ENCODE results near the gene FRY.

FRY gene

DNA sequence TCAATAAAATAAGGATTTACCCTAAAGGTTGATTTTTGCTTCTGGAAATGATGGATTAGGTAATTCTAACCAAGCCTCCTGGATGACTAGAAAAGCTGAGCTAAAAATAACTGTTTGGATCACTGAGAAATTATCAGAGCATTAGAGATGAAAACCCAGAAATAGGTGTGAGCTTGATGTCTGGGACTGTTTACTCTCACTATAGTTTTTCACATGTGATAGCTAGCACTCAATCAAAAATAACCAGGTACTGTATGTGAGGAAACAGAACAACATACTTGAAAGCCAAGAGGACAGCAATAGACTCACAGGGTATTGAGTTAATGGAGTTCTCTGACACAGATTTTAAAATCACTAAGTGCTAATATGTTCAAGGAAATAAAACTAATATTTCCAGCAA, 274.1 kb downstream of the FRY start:
- Histone ChIP-seq H3K9ac (ENCODE audit: low read length in 5 of 5) (no peak overlapping the region), H3K27me3 (ENCODE audit: control insufficient read depth in 5 of 5, insufficient read depth in 4 of 5, low read length in 5 of 5) (peaks cover 0 to 4% (median 0%) of the 10 kb centered on the region in 5 donors), H3K9me3 (ENCODE audit: control insufficient read depth in 5 of 5, low read length in 5 of 5) (no peaks in the 10 kb centered on the region), H3K4me1 (ENCODE audit: control insufficient read depth in 5 of 5, insufficient read depth in 5 of 5, low read length in 5 of 5) (peaks cover 0 to 8% (median 4%) of the 10 kb centered on the region in 5 donors), H3K27ac (ENCODE audit: low read depth, low read length) (no peak overlapping the region), H3K36me3 (ENCODE audit: control insufficient read depth in 5 of 5, insufficient read depth in 5 of 5, low read length in 5 of 5) (no peaks in the 10 kb centered on the region), H3K4me3 (ENCODE audit: low read depth in 1 of 5, low read length in 5 of 5) (no peak overlapping the region)

- peak overlapping the region in 3 of 5 donors; percentile 6 to 23 (median 10) for H3K9ac ChIP-seq (ENCODE audit: low read length in 5 of 5)
Measured at GRCh38 chr13:32309312-32310133, 277.9 kb downstream of the FRY start.

GRCh38 chr13:32310134-32310706, 278.6 kb downstream of the FRY start:
- no peaks in the 10 kb centered on the region for H3K9me3 ChIP-seq (ENCODE audit: control insufficient read depth in 5 of 5, low read length in 5 of 5)
- peak overlapping the region; percentile 43 to 58 (median 50) for H3K4me3 ChIP-seq (ENCODE audit: low read depth in 1 of 5, low read length in 5 of 5)
- peaks cover 0 to 14% (median 13%) of the 10 kb centered on the region in 5 donors for H3K4me1 ChIP-seq (ENCODE audit: control insufficient read depth in 5 of 5, insufficient read depth in 5 of 5, low read length in 5 of 5)
- no peak overlapping the region for H3K27ac ChIP-seq (ENCODE audit: low read depth, low read length)
- peak overlapping the region in 3 of 5 donors; percentile 6 to 23 (median 10) for H3K9ac ChIP-seq (ENCODE audit: low read length in 5 of 5)
- H3K36me3 ChIP-seq (ENCODE audit: control insufficient read depth in 5 of 5, insufficient read depth in 5 of 5, low read length in 5 of 5) = no peaks in the 10 kb centered on the region
- H3K27me3 ChIP-seq (ENCODE audit: control insufficient read depth in 5 of 5, insufficient read depth in 4 of 5, low read length in 5 of 5) = no peaks in the 10 kb centered on the region

More at GRCh38 chr13:32309312-32310133, 277.9 kb downstream of the FRY start:
- H3K4me1 ChIP-seq (ENCODE audit: control insufficient read depth in 5 of 5, insufficient read depth in 5 of 5, low read length in 5 of 5) = peaks cover 0 to 8% (median 6%) of the 10 kb centered on the region in 5 donors
- H3K27ac ChIP-seq (ENCODE audit: low read depth, low read length) = no peak overlapping the region
- H3K9me3 ChIP-seq (ENCODE audit: control insufficient read depth in 5 of 5, low read length in 5 of 5) = no peaks in the 10 kb centered on the region
- peak overlapping the region; percentile 43 to 58 (median 50) for H3K4me3 ChIP-seq (ENCODE audit: low read depth in 1 of 5, low read length in 5 of 5)
- H3K36me3 ChIP-seq (ENCODE audit: control insufficient read depth in 5 of 5, insufficient read depth in 5 of 5, low read length in 5 of 5) = no peaks in the 10 kb centered on the region
- no peaks in the 10 kb centered on the region for H3K27me3 ChIP-seq (ENCODE audit: control insufficient read depth in 5 of 5, insufficient read depth in 4 of 5, low read length in 5 of 5)

DNA sequence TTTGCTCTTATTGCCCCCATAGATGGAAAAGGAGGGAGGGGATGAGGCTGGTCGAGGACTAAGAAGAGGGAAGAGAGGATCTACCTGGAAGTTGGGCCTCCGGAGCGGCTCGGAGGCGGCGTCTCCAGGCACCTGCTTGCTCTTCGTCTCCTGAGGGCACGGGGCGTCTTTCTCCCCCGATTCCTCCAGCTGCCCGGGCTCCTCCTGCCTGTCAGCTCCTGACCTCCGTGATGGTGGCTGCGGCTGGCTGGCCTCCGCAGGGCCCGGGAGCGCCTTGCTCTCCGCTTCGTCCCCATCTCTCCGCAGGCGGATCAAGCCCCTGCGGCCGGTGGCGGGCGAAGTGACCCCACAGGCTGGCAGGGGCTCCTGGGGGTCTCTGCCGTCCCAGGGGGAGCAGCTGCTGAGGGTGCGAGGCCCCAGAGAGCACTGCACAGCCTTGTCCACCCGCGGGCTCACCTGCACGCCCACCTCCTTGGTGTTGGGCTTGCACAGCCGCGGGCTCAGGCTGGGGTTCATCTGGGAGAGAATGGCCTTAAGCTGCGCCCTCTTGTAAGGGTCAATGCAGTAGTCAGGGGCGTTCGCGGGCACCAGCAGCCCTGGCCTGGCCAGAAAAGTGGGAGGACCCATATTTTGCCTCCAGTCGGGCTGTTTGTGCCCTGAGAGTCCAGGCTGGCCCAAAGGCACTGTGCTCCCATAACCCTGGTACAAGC, 279.8 kb downstream of the FRY start:
- no peak overlapping the region for H3K4me3 ChIP-seq (ENCODE audit: low read depth in 1 of 5, low read length in 5 of 5)

GRCh38 chr13:32314271-32315237, 283.0 kb downstream of the FRY start:
- Histone ChIP-seq H3K4me1 (ENCODE audit: control insufficient read depth in 5 of 5, insufficient read depth in 5 of 5, low read length in 5 of 5) (peaks cover 0 to 24% (median 16%) of the 10 kb centered on the region in 5 donors), H3K36me3 (ENCODE audit: control insufficient read depth in 5 of 5, insufficient read depth in 5 of 5, low read length in 5 of 5) (no peaks in the 10 kb centered on the region), H3K4me3 (ENCODE audit: low read depth in 1 of 5, low read length in 5 of 5) (peak overlapping the region; percentile 87 to 96 (median 90)), H3K27me3 (ENCODE audit: control insufficient read depth in 5 of 5, insufficient read depth in 4 of 5, low read length in 5 of 5) (no peaks in the 10 kb centered on the region), H3K9me3 (ENCODE audit: control insufficient read depth in 5 of 5, low read length in 5 of 5) (no peaks in the 10 kb centered on the region), H3K9ac (ENCODE audit: low read length in 5 of 5) (peak overlapping the region; percentile 88 to 98 (median 97)), H3K27ac (ENCODE audit: low read depth, low read length) (peak overlapping the region; percentile 98)

More for the DNA sequence above, 279.8 kb downstream of the FRY start:
- H3K27me3 ChIP-seq (ENCODE audit: control insufficient read depth in 5 of 5, insufficient read depth in 4 of 5, low read length in 5 of 5) = no peaks in the 10 kb centered on the region
- no peak overlapping the region for H3K9ac ChIP-seq (ENCODE audit: low read length in 5 of 5)
- no peaks in the 10 kb centered on the region for H3K9me3 ChIP-seq (ENCODE audit: control insufficient read depth in 5 of 5, low read length in 5 of 5)
- H3K4me1 ChIP-seq (ENCODE audit: control insufficient read depth in 5 of 5, insufficient read depth in 5 of 5, low read length in 5 of 5) = peaks cover 0 to 21% (median 17%) of the 10 kb centered on the region in 5 donors
- H3K36me3 ChIP-seq (ENCODE audit: control insufficient read depth in 5 of 5, insufficient read depth in 5 of 5, low read length in 5 of 5) = no peaks in the 10 kb centered on the region
- H3K27ac ChIP-seq (ENCODE audit: low read depth, low read length) = no peak overlapping the region

DNA sequence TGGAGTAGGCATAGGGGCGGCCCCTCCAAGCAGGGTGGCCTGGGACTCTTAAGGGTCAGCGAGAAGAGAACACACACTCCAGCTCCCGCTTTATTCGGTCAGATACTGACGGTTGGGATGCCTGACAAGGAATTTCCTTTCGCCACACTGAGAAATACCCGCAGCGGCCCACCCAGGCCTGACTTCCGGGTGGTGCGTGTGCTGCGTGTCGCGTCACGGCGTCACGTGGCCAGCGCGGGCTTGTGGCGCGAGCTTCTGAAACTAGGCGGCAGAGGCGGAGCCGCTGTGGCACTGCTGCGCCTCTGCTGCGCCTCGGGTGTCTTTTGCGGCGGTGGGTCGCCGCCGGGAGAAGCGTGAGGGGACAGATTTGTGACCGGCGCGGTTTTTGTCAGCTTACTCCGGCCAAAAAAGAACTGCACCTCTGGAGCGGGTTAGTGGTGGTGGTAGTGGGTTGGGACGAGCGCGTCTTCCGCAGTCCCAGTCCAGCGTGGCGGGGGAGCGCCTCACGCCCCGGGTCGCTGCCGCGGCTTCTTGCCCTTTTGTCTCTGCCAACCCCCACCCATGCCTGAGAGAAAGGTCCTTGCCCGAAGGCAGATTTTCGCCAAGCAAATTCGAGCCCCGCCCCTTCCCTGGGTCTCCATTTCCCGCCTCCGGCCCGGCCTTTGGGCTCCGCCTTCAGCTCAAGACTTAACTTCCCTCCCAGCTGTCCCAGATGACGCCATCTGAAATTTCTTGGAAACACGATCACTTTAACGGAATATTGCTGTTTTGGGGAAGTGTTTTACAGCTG, 283.9 kb downstream of the FRY start, which contains the start of the genes BRCA2 and ZAR1L:
BRCA2 (plus strand) TSS at position 271 of the 790 bp plus-strand sequence. CDS start 953 bp downstream, outside the sequence.
ZAR1L (minus strand) TSS at position 126 of the 790 bp plus-strand sequence. CDS start 3,438 bp downstream, outside the sequence.
- H3K4me3 ChIP-seq (ENCODE audit: low read depth in 1 of 5, low read length in 5 of 5) = peak within 1 kb of the TSS; percentile 87 to 96 (median 90)
- peak within 1 kb of the TSS; percentile 88 to 98 (median 97) for H3K9ac ChIP-seq (ENCODE audit: low read length in 5 of 5)
- no peaks in the 10 kb centered on the region for H3K27me3 ChIP-seq (ENCODE audit: control insufficient read depth in 5 of 5, insufficient read depth in 4 of 5, low read length in 5 of 5)
- H3K36me3 ChIP-seq (ENCODE audit: control insufficient read depth in 5 of 5, insufficient read depth in 5 of 5, low read length in 5 of 5) = no peaks in the 10 kb centered on the region
- H3K4me1 ChIP-seq (ENCODE audit: control insufficient read depth in 5 of 5, insufficient read depth in 5 of 5, low read length in 5 of 5) = peaks cover 0 to 20% (median 12%) of the 10 kb centered on the region in 5 donors
- peak within 1 kb of the TSS; percentile 98 for H3K27ac ChIP-seq (ENCODE audit: low read depth, low read length)
- H3K9me3 ChIP-seq (ENCODE audit: control insufficient read depth in 5 of 5, low read length in 5 of 5) = no peaks in the 10 kb centered on the region

DNA sequence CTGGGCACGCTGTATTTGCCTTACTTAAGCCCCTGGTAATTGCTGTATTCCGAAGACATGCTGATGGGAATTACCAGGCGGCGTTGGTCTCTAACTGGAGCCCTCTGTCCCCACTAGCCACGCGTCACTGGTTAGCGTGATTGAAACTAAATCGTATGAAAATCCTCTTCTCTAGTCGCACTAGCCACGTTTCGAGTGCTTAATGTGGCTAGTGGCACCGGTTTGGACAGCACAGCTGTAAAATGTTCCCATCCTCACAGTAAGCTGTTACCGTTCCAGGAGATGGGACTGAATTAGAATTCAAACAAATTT, 284.4 kb downstream of the FRY start:
- H3K4me1 ChIP-seq (ENCODE audit: control insufficient read depth in 5 of 5, insufficient read depth in 5 of 5, low read length in 5 of 5) = peaks cover 0 to 20% (median 12%) of the 10 kb centered on the region in 5 donors
- peak overlapping the region; percentile 87 to 94 (median 90) for H3K4me3 ChIP-seq (ENCODE audit: low read depth in 1 of 5, low read length in 5 of 5)
- peak overlapping the region; percentile 98 for H3K27ac ChIP-seq (ENCODE audit: low read depth, low read length)
- H3K9me3 ChIP-seq (ENCODE audit: control insufficient read depth in 5 of 5, low read length in 5 of 5) = no peaks in the 10 kb centered on the region
- H3K27me3 ChIP-seq (ENCODE audit: control insufficient read depth in 5 of 5, insufficient read depth in 4 of 5, low read length in 5 of 5) = no peaks in the 10 kb centered on the region
- peak overlapping the region; percentile 88 to 98 (median 93) for H3K9ac ChIP-seq (ENCODE audit: low read length in 5 of 5)
- no peaks in the 10 kb centered on the region for H3K36me3 ChIP-seq (ENCODE audit: control insufficient read depth in 5 of 5, insufficient read depth in 5 of 5, low read length in 5 of 5)

DNA sequence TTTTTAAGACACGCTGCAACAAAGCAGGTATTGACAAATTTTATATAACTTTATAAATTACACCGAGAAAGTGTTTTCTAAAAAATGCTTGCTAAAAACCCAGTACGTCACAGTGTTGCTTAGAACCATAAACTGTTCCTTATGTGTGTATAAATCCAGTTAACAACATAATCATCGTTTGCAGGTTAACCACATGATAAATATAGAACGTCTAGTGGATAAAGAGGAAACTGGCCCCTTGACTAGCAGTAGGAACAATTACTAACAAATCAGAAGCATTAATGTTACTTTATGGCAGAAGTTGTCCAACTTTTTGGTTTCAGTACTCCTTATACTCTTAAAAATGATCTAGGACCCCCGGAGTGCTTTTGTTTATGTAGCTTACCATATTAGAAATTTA, 284.9 kb downstream of the FRY start:
- Histone ChIP-seq H3K27ac (ENCODE audit: low read depth, low read length) (peak overlapping the region; percentile 98), H3K4me1 (ENCODE audit: control insufficient read depth in 5 of 5, insufficient read depth in 5 of 5, low read length in 5 of 5) (peaks cover 0 to 20% (median 12%) of the 10 kb centered on the region in 5 donors), H3K9me3 (ENCODE audit: control insufficient read depth in 5 of 5, low read length in 5 of 5) (no peaks in the 10 kb centered on the region), H3K27me3 (ENCODE audit: control insufficient read depth in 5 of 5, insufficient read depth in 4 of 5, low read length in 5 of 5) (no peaks in the 10 kb centered on the region), H3K36me3 (ENCODE audit: control insufficient read depth in 5 of 5, insufficient read depth in 5 of 5, low read length in 5 of 5) (no peaks in the 10 kb centered on the region), H3K9ac (ENCODE audit: low read length in 5 of 5) (peak overlapping the region in 4 of 5 donors; percentile 88 to 98 (median 95)), H3K4me3 (ENCODE audit: low read depth in 1 of 5, low read length in 5 of 5) (peak overlapping the region; percentile 87 to 94 (median 90))

All from subcutaneous abdominal adipose tissue (tissue), 5 donors.